GM21786 (cell line): ENCODE data around the gene LSS.
"Not testable (repeated sequence)": the region's sequence is repeated elsewhere in the genome, so short reads cannot be mapped to it uniquely, and the experiment has no call there.

Experiments
- ATAC-seq: cut with Tn5 transposase; IDR thresholded peaks from one replicate; pipeline ENCODE4 v1.9.1; 2021; ENCODE audit not compliant: unreplicated experiment

The LSS gene

DNA sequence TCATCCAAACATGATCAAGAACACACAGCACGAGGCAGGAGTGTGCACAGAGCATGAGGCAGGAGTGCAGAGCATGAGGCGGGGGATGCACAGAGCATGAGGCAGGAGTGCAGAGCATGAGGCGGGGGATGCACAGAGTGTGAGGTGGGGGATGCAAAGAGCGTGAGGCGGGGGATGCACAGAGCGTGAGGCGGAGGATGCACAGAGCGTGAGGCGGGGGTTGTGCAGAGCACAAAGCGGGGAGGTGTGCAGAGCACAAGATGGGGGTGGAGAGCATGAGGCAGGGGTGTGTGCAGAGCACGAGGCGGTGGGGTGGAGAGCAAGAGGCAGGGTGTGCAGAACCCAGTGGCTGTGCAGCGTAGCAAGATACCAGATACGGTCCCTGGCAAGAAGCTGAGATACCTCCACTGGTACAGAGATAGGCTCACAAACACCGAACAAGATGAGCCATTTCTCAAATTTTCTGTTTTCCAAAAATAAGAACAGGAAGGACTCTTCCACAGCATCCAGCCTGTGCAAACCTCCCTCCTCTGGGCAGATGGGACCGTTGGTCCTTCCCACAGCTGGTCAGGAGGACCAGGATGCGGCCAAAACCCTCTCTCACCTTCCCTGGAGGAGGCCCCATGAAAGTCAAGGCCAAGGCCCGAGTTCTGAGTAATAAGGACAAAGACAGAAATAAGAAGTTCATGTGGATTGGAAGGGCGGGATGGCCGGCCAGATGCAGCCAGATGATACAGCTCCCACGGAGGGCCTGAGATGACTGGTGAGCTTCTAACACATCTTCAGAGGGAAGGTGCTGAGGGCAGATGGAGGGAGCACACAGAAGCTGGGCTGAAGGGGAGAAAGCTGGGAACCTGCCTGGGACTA lies 56.3 kb downstream of the LSS start:
- ATAC-seq, result no peak

DNA sequence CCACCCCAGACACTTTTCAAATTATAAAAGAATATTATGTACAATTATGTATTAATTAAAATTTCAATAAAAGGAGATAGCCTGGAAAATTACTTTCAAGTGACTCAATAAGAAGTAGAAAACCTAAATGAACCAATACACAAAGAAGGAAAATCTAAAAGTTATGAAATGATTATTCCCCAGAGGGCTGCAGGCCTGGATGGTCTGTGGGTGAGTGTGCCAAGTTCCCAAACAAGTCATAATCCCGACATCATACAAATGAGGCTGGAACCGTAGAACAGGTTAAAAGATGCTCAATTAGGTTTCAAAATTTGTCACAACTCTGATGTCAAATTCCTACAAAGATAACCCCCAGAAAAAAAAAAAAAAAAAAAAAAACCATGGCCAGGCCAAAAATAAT lies 57.0 kb downstream of the LSS start:
- no peak for ATAC-seq

DNA sequence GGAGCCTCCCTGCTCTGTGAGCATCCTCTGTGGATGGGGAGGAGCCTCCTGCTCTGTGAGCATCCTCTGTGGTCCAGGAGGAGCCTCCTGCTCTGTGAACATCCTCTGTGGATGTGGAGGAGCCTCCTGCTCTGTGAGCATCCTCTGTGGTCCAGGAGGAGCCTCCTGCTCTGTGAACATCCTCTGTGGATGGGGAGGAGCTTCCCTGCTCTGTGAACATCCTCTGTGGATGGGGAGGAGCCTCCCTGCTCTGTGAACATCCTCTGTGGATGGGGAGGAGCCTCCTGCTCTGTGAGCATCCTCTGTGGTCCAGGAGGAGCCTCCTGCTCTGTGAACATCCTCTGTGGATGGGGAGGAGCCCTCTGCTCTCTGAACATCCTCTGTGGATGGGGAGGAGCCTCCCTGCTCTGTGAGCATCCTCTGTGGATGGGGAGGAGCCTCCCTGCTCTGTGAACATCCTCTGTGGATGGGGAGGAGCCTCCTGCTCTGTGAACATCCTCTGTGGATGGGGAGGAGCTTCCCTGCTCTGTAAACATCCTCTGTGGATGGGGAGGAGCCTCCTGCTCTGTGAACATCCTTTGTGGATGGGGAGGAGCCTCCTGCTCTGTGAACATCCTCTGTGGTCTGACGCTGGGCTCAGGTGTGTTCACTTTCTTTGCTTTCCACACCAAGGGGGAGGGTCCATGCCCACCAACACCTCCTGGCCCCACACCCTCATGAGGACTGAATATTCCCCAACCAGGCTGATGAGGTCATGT lies 58.0 kb downstream of the LSS start:
- ATAC-seq, result not testable (repeated sequence)

DNA sequence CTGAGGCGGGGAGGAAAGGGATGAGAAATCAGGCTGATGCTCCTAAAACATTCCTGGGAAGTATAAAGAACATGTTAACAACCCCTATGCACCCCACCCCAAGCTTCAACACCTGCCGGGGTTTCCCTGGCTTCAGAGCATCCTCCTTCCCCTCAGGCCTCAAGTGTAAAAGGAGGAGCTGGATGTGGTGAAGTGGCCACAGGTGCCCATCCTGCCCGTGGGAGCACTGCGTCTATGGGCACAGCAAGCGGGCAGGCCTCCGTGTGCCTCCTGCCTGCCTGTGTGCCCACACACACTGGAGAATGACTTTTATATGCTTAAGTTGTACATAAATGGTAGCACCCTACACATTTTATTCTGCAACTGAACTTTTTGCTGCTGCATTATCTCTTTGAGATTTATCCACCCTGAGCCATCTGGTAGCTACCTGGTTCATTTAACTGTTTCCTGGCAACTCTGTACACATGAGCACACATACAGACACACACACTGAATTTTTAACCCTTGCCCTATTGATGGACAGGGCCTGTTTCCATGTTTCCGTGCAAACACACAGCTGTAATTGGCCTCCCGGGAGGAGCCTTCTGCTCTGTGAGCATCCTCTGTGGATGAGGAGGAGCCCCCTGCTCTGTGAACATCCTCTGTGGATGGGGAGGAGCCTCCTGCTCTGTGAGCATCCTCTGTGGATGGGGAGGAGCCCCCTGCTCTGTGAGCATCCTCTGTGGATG lies 59.8 kb downstream of the LSS start:
- ATAC-seq, result no peak

DNA sequence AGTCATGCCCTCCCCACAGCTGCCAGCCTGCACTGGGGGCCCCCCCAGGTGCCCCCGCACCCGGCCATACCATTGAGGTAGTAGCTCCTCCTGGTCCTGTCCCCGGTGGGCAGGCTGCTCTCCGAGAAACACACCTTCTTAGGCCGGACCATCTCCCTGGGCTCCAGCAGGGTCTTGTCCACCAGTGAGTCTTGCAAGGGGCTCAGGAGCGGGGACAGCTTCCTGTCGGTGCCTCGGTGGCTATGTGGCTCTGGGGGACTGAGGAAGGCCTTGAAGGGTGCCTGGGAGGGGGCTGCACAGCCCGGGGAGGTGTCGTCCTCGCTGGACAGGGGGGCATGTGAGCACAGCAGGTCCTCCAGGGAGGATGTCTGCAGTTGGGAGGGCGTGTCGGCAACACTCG lies 60.3 kb downstream of the LSS start:
- ATAC-seq, result no peak

DNA sequence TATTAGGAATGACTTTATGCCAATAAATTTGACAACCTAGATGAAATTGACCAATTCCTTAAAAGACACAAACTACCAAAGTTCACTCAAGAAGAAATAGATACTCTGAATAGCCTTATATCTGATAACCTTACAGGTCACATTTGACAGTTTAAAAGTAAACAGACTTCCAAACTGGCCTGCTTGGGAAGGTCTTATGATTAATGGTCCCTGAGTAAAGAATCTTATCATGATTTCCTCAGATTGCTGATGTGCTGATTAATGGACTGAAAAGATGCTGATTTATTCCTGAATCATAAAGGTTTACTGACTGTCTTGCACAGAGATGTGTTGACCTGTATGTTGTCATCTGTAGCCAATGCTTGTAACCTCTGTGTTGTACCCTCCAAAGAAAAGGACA lies 63.5 kb downstream of the LSS start:
- no peak for ATAC-seq

DNA sequence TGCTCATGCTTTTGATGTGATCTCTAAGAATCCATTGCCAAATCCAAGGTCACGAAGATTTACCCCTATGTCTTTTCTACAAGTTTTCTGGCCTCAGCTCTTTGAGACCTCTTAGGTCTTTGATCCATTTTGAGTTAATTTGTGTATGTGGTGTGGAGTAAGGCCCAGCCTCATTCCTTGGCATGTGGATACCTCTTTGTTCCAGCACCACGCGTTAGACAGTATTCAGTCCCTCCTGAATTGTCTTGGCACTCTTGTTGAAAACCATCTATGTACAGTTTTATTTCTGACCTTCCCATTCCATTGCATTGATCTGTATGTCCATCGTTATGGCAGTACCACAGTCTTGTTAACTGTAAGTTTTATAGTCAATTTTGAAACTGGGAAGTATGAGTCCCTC lies 65.2 kb downstream of the LSS start:
- ATAC-seq, result no peak

DNA sequence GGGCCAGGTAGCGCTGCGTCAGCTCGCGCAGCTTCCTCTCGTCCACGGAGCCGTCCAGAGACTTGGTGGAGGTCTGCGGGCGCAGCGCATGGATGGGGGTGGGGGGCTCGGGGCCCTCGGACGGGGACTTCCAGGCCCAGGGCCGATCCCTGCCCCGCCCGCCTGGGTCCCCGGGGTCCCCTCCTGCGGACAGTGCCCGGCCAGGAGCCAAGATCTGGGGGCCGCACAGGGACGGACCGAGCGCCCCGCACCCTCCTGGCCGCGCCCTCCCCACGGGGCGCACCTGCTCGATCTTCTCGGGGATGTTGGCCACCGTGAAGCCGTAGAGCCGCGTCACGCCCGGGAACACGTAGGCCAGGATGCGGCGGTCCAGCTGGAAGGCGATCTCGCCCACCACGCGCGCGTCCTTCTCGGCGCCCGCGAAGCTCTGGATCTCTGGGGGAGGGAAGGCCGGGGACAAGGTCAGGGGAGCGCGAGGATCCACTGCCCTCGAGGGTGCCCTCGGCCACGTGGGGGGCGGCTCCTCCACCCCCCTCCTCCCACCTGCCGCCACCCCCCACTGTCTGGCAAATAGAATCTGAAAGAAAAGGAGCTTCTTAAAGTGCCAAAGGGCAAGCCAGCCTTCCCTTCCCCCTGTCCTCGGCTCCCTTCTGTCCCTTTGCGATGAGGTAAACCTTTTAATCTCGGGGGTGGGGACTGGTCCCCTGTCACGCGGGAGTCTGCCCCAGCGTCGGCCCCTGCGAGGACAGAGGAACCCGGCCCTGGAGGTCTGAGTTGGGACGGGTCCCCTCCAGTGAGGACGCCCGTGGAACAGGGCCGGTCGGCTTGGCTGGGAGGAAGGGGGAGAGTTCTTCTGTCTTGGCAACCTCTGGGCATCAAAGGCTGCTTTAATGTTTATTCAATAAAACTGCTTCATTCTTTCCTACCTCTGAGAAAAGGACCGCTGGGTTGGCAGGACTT lies 66.7 kb downstream of the LSS start:
- ATAC-seq, result no peak

DNA sequence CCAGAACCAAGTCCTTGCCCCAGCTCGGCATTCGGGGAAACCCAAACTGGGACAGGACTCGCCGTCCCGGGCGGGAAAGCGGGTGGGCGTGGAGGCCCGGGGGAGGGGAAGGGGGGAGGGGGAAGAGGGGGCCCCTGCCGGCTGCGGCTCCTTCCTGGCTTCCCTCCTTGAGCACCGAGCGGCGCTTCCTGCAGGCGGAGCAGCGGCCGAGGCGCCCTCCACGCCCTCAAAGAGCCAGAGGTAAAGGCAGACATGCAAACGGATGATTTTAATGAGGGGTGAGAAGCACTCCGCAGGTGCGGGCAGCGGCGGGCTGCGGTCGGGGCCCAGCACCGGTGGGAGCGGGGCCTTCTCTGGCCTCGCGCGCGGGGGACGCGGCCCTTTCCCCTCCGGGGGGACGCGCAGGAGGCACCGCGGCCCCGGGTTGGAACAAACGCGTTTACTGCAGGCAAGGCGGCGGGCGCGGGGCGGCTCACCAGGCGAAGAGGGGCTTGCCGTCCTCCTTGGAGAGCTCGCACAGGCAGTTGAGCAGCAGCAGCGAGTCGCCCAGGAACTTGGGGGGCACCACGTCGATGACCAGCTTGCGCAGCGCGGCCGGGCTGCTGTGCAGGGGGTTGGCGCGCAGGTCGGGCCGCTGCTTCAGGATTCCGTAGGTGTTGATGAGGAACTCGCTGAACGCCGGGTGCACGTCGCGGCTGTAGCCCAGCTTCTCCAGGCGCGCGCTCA lies 67.5 kb downstream of the LSS start:
- ATAC-seq, result no peak

DNA sequence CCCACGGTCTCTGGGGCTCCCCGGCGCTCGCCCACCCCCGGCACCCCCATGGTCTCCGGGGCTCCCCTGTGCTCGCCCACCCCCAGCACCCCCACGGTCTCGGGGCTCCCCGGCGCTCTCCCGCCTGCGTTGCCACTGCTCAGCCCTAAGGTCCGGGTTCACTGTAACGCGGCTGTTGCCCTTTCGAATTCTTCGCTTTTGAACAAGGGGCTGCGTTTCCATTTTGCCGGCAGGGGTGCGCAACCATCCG lies 68.0 kb downstream of the LSS start:
- no peak for ATAC-seq

DNA sequence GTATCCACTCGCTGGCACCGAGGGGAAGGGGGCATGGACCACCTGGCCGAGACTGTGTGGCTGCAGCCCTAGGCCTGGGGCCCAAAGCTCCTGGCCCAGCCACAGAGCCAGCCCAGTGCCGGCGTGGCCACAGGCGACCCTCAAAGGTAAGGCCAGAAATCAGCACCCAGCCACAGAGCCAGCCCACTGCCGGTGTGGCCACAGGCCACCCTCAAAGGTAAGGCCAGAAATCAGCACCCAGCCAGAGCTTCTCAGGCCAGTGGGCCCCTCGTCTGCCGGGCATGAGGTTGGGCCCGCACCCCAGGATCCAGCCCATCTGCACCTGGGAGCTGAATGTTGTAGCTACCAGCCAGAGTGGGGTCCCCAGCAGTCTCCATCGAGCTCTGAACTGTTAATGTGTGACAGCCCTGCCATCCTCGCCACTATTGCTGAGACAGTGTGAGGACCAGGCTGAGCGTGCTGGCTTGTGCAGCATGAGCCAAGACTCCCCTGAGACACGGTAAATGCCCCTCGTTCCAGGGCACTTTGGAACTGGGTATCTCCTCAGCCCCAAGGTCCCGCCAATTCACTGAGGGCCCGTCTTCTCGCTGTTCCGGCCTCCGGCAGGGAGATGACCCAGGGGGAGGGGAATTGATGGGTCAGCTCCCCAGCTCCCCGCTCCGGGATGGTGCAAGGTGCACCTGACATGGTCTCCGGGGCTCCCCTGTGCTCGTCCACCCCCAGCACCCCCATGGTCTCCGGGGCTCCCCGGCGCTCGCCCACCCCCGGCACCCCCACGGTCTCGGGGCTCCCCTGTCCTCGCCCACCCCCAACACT lies 68.5 kb downstream of the LSS start:
- no peak for ATAC-seq

DNA sequence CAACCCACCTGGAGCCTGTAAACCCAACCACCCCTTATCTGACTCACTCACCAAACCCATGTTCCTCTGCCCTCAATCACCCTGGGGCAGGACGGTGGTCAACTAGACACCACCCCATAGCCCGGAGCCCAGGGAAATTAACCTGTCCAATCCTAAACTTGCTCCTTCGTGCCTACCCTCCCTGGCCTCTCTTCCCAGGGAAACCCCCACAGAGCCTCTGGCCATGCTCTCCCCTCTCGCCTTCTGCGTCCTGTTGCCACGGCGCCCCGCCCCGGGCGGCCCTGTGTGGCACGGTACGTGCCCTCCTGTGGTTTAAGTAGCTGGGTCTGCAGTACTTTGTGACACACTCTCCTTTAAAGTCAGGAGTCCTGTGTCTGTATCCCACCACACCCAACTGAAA lies 69.2 kb downstream of the LSS start:
- ATAC-seq, result no peak

DNA sequence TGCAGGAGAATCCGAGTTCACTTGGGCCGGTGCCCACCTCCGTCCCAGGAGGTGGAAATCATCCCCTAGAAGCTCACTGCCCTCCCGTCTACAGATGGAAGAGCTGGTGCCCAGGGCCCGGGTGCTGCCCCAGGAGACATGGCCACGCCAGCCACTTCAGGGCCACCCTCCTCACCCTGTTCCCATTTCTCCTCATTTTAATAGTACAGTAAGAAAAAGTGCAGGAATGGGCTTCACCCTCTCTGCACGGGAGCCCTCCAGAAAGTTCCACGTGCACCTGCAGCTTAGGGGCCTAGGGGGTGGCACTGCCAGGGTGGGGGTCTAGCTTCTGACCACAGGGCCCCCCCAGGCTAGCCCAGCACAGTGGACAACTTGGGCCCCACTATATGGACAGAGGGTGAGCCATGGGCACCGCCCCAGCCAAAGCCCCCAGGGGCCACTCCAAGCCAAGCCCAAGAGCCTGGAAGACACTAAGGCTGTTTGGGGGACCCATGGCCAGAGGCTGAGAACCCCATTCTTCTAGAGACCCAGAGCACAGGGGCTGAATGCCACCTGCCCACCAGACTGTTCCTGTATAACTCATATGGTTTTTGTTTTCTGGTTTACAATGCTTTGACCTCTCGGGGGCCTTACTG lies 69.8 kb downstream of the LSS start:
- no peak for ATAC-seq

DNA sequence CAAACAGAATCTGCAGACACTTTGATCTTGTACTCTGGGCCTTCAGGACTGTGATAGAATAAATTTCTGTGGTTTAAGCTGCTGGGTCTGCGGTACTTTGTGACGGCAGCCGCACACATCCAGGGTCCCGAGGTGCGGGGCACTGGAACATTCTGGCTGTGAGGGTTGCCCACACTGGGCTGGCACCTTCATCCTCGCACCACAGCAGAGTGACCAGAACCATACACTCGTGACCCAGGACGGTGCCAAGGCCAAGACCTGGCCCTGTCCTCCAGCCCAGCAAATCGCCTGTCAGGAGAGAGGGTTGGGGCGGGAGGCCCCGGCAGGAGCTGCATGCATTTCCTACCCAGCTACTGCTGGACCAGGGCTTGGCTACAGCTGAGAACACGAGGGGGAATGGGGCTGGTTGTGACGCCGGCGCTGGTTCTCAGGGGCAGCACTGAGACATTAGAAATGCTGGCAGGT lies 70.6 kb downstream of the LSS start:
- ATAC-seq, result no peak

DNA sequence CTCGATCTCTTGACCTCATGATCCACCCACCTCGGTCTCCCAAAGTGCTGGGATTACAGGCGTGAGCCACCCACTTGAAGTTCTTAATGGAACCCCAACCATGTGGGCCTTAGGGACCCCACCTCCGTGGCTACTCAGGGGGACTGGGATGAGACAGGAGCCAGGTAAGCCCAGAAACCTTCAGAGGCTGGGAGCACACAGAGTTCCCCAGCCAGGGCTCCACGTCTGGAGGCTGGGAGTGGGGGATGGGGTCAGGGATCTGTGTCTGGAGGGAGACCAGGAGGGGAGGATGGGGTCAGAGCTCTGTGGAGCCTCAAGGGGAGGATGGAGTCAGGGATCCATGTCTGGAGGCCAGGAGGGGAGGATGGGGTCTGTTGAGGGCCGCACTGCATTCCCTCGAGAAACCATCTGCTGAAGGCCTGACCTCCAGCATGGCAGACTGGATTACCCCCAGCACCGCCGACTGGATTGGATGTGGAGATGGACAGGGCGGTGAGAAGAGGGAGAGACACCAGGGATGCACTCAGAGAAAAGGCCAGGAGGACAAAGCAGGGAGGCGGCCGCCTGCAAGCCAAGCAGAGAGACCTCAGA lies 71.1 kb downstream of the LSS start:
- ATAC-seq, result no peak

DNA sequence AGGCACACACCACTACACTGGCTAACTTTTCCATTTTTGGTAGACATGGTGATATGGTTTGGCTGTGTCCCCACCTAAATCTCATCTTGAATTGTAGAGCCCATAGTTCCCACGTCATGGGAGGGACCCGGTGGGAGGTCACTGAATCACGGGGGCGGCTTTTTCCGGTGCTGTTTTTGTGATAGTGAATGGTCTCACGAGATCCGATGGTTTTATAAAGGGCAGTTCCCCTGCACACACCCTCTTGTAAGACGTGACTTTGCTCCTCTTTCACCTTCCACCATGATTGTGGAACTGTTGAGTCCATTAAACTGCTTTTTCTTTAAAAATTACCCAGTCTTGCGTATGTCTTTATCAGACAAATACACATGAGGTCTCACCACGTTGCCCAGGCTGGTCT lies 71.9 kb downstream of the LSS start:
- ATAC-seq, result no peak

DNA sequence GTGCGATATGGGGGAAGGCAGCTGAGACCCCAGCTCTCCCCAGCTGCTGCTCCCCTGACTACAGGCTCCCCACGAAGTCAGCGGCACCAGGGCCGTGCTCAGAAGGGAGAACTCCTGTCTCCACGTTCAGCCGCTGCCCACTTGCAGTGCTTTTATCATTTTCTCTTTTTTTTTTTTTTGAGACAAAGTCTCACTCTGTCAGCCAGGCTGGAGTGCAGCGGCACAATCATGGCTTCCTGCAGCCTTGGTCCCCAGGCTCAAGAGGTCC lies 72.3 kb downstream of the LSS start:
- no peak for ATAC-seq

DNA sequence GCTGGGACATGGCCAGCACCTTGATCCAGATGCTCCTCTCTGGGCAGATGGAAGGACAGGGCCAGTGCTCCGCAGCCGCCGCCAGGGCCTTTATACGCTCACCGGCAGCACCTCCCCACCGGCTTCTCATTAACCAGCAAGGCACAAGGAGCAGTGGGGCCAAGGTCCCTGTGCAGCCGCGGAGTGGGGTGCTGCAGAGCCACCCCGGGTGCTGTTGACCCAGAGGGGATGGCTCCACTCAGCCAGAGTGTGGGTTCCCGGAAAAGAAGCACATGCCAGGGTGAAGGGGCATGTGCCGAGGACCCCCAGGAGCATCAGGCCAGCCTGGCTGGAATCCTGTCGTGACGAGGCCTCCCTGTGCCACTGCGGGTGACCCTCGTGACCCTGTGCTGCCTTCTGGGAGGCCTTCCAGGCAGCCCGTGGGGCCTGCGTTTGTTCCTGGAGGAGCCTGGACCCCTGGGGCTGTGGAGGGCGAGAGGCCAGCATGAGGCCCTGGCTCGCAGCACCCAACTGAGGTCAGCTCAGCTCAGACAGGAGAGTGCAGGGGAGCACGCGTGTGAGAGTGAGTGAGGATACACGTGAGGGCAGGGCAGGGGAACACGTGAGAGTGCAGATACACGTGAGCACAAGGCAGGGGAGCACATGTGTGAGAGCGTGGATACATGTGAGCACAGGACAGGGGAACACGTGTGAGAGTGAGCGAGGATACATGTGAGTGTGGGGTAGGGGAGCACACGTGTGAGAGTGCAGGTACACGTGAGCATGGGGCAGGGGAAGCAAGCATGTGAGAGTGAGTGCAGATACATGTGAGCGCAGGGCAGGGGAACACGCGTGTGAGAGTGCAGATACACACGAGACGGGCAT lies 72.8 kb downstream of the LSS start, which contains the start of gene FTCD:
FTCD (minus strand) TSS at position 66 of the 864 bp plus-strand sequence; CDS start at position 10, 56 bp downstream.
- no peak for ATAC-seq
